ENCODE data around the gene ZNF727.
"Not testable (repeated sequence)": the region's sequence is repeated elsewhere in the genome, so short reads cannot be mapped to it uniquely, and the experiment has no call there.

Gene ZNF727

DNA sequence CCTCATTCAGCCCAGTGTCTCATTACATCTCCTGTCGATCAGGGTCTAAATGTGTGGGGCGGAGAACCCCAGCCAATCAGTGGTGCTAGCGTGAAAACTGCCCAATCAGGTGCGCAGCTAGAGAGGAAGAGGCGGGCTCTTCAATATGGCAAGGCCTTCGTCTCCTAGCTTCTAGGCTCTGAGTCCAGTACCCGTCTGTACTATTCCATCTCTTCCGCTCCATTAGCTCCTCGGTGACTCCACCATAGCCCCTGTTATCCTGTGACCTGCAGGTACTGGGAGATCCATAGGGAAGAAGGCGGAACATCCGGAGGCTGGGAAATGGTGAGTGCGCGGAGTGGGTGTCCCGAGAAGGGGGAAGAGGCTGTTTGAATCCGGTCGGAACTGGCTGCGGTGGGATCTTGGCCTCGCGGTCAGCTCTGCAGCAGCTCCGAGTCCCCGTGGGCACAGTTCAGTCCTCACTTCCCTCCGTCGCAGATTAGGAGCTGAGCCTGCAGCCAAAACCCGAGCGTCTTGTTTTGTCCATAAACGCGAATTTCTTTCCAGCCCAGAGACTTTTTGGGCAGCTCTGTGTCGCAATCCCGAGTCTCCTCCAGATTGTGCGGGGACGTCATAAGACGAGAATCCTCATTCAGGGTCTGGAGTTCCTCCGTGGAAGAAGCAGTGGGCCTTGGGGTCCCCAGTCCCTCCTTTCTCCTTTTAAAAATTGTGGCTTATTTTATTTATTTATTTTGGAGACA is at the start of gene ZNF727:
TSS of gene ZNF727 (plus strand) at position 134 of the 740 bp plus-strand sequence. CDS start at position 322, 188 bp downstream.
- DNase-seq, result no peak

DNA sequence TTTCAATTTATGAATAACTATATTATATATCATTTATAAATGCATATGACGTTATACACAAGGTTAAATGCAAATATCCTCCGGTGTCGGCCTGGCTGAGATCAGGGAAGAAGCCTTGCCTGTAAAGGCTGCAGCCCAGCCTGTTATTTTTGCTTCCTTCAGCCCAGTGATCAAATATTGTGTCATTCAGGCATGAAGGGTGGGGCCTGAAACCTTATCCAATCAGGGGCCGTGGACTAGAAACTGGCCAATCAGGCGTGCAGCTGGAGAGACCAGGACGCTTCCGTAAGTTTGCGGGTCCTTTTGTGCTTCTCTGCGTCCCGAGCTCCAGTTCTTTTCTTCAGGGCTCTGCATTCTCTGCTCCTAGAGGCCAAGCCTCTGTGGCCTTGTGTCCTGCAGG is 46.7 kb upstream of the ZNF727 start, which contains the start of gene ZNF722:
TSS of gene ZNF722 (plus strand) at position 301 of the 400 bp plus-strand sequence. CDS start 113 bp downstream, outside the sequence.
- no peak for DNase-seq

DNA sequence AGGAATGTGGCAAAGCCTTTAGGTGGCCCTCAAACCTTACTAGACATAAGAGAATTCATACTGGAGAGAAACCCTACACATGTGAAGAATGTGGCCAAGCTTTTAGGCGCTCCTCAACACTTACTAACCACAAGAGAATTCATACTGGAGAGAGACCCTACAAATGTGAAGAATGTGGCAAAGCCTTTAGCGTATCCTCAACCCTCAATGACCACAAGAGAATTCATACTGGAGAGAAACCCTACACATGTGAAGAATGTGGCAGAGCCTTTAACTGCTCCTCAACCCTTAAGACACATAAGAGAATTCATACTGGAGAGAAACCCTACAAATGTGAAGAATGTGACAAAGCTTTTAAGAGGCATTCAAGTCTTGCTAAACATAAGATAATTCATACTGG is 29.7 kb upstream of the ZNF727 start:
- DNase-seq, result not testable (repeated sequence)

DNA sequence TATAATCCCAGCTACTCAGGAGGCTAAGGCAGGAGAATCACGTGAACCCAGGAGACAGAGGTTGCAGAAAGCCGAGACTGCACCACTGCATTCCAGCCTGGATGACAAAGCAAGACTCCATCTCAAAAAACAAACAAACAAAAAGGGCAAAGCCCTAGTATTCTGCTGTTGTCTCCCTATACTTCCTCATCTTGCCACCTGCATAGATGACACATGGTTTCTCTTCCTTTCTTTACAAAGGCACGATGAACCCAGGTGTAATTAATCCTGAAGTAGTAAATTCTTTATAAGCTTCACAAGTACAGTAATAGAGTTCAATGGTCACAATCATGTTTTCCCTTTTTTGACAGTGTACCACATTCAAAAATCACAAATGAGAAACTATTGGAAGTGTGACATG is 9.8 kb upstream of the ZNF727 start:
- no peak for DNase-seq

DNA sequence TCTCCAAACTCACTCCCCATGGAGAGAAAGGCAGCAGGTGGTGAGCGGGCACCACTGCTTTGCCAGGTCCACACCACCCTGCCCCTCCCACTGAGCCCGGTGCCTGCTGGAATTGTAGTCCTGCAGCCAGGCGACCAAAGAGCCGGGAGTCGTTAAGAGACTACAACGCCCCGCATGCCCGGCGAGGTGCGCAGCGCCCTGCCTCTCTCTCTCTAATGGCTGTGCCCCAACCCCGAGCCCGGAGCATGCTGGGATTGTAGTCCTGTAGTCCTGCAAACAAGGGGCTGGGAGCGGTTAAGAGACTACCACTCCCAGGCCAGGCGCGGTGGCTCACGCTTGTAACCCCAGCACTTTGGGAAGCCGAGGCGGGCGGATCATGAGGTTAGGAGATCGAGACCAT is 8.1 kb upstream of the ZNF727 start:
- DNase-seq, result no peak

DNA sequence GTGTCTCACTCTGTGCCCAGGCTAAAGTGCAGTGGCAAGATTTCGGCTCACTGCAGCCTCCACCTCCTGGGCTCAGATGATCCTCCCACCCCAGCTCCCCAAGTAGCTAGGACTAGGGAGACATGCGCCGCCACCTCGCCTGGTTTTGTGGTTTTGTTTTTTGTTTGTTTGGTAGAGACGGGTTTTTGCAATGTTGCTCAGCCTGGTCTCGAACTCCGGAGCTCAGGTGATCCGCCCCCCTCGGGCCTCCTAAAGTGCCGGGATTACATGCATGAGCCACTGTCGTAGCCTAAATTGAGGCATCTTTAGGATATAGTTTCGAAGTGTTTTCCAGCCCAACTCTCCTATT is 781 bp downstream of the ZNF727 start:
- DNase-seq, result no peak

DNA sequence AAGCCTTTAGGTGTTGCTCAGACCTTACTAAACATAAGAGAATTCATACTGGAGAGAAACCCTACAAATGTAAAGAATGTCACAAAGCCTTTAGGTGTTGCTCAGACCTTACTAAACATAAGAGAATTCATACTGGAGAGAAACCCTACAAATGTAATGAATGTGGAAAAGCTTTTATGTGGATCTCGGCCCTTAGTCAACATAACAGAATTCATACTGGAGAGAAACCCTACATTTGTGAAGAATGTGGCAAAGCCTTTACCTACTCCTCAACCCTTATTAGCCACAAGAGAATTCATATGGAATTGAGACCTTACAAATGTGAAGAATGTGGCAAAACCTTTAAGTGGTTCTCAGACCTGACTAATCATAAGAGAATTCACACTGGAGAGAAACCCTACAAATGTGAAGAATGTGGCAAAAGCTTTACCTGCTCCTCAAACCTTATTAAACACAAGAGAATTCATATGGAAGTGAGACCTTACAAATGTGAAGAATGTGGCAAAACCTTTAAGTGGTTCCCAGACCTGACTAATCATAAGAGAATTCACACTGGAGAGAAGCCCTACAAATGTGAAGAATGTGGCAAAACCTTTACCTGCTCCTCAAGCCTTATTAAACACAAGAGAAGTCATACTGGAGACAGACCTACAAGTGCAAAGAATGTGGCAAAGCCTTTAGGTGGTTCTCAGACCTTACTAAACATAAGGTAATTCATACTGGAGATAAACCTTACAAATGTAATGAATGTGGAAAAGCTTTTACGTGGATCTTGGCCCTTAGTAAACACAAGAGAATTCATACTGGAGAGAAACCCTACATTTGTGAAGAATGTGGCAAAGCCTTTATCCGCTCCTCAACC is 32.8 kb downstream of the ZNF727 start:
- not testable (repeated sequence) for DNase-seq

DNA sequence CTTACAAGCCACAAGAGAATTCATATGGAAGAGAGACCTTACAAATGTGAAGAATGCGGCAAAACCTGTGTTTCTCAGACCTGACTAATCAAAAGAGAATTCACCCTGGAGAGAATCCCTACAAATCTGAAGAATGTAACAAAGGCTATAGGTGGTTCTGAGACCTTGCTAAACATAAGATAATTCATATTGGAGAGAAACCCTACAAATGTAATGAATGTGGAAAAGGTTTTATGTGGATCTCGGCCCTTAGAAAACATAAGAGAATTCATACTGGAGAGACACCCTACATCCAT is 33.4 kb downstream of the ZNF727 start:
- no peak for DNase-seq

DNA sequence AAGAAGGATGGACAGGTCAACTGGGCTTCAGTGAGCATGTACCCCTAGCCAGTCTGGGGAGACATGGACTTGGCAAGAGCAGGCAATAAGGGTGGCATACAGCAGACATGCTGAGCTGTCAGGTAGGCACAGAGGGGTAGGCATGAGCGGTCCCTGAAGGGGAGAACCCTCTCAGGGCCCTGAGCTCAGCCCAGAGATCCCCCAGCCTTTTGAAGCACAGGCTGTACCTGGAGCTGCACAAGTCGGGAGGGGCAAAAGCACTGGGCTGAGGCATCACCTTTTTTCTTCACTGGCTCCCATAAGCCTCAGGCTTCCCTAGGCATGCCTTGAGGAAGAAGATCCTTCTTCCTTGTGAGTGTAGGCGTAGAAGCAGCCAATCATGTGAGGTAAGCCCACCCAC is 42.3 kb downstream of the ZNF727 start:
- no peak for DNase-seq

DNA sequence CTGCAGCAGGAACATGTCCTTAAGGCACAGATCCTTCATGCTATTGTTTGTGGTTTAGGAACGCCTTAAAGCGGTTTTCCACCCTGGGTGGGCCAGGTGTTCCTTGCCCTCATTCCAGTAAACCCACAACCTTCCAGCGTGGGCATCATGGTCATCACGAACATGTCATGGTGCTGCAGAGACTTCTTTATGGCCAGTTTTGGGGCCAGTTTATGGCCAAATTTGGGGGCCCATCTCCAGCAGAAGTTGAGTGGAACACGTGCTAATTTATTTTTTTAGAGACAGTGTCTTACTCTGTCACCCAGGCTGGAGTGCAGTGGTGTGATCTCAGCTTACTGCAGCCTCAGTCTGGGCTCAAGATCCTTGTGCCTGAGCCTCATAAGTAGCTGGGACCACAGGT is 43.6 kb downstream of the ZNF727 start:
- not testable (repeated sequence) for DNase-seq

Data from DMS79 treated with DMSO at 0.1 percent for 48 hours (cell line).